HepG2 (cell line): Measurements from ENCODE around the gene ERMARD. TPM values are rescaled to one million over a fixed set of nuclear protein-coding genes. Genes with fewer than 3 reads are reported as not detected.

Experiments
- CCDC6 ChIP-seq: sonication (generic); formaldehyde crosslinking; IDR thresholded peaks from 2 replicates; pipeline ENCODE4 v1.8.1; 2022; ENCODE audit warnings: mild to moderate bottlenecking, missing genetic modification reagents, moderate library complexity
- CHD2 ChIP-seq: IDR thresholded peaks from 2 replicates; pipeline ENCODE4 v1.6.1; 2011; ENCODE audit warnings: low read depth, low read length, improper control_type of control experiment
- GABPB1 ChIP-seq: IDR thresholded peaks from 2 replicates; pipeline ENCODE4 v1.6.1; 2016; ENCODE audit warnings: mild to moderate bottlenecking, missing genetic modification reagents, moderate library complexity, missing compliant biosample characterization
- HIVEP1 ChIP-seq: sonication (generic); formaldehyde crosslinking; IDR thresholded peaks from 2 replicates; pipeline ENCODE4 v1.4.0; 2020; ENCODE audit warnings: mild to moderate bottlenecking, missing genetic modification reagents
- HNRNPK ChIP-seq: fragments of 200-400 bp; formaldehyde crosslinking; IDR thresholded peaks from 2 replicates; pipeline ENCODE4 v1.6.1; 2018; ENCODE audit warnings: low read length, low read depth, moderate library complexity, mild to moderate bottlenecking; ENCODE audit not compliant: poor library complexity, severe bottlenecking
- IRF2 ChIP-seq: IDR thresholded peaks from 2 replicates; pipeline ENCODE4 v1.6.1; 2018; ENCODE audit warnings: missing genetic modification reagents, missing compliant biosample characterization
- MED1 ChIP-seq: sonication (generic); formaldehyde crosslinking; IDR thresholded peaks from 2 replicates; pipeline ENCODE4 v1.4.0; 2020; ENCODE audit warnings: missing genetic modification reagents
- PAF1 ChIP-seq: IDR thresholded peaks from 2 replicates; pipeline ENCODE4 v1.6.1; 2016; ENCODE audit warnings: missing genetic modification reagents, missing compliant biosample characterization
- PAX8 ChIP-seq: sonication (generic); formaldehyde crosslinking; IDR thresholded peaks from 2 replicates; pipeline ENCODE4 v1.8.0; 2022; ENCODE audit warnings: mild to moderate bottlenecking, missing genetic modification reagents, borderline replicate concordance
- SAP130 ChIP-seq: IDR thresholded peaks from 2 replicates; pipeline ENCODE4 v1.6.1; 2016; ENCODE audit warnings: low read depth
- SNAPC2 ChIP-seq: sonication (generic); formaldehyde crosslinking; IDR thresholded peaks from 2 replicates; pipeline ENCODE4 v1.8.1; 2022; ENCODE audit warnings: mild to moderate bottlenecking, missing genetic modification reagents
- SYNCRIP ChIP-seq: fragments of 200-400 bp; formaldehyde crosslinking; IDR thresholded peaks from 2 replicates; pipeline ENCODE4 v1.6.1; 2018; ENCODE audit warnings: mild to moderate bottlenecking, low read depth, low read length; ENCODE audit not compliant: insufficient read depth
- TAF1 ChIP-seq: sonication (generic); formaldehyde crosslinking; IDR thresholded peaks from 2 replicates; pipeline ENCODE4 v1.4.0; 2020; ENCODE audit warnings: missing genetic modification reagents
- TRIM22 ChIP-seq: fragments of 450-650 bp; IDR thresholded peaks from 2 replicates; pipeline ENCODE4 v1.6.1; 2017
- ZBTB1 ChIP-seq: sonication (generic); formaldehyde crosslinking; IDR thresholded peaks from 2 replicates; pipeline ENCODE4 v1.4.0; 2020; ENCODE audit warnings: missing genetic modification reagents, borderline replicate concordance
- ZNF777 ChIP-seq: sonication (generic); formaldehyde crosslinking; IDR thresholded peaks from 2 replicates; pipeline ENCODE4 v1.4.0; 2020; ENCODE audit warnings: missing genetic modification reagents
- ZNF800 ChIP-seq: sonication (generic); formaldehyde crosslinking; IDR thresholded peaks from 2 replicates; pipeline ENCODE4 v1.4.0; 2020; ENCODE audit warnings: missing genetic modification reagents
- ZSCAN21 ChIP-seq: sonication (generic); formaldehyde crosslinking; IDR thresholded peaks from 2 replicates; pipeline ENCODE4 v1.8.0; 2022; ENCODE audit warnings: mild to moderate bottlenecking, missing genetic modification reagents, moderate library complexity, borderline replicate concordance
- ZSCAN22 ChIP-seq: sonication (generic); formaldehyde crosslinking; IDR thresholded peaks from 2 replicates; pipeline ENCODE4 v1.4.0; 2020; ENCODE audit warnings: mild to moderate bottlenecking, missing genetic modification reagents
- polyA plus RNA-seq, 8 experiments: library from polyadenylated mRNA; depleted of rRNA in 3 of 8; stranded (reverse) in 7 of 8; unstranded in 1 of 8; fragments of >200 nt; fragmentation: Illumina TruSeq in 4 of 8; extraction: Trizol in 4 of 8; gene quantifications; 2 replicates each; pipeline versions ENCODE4 v1.2.1 to v1.2.3, GENCODE V29; 2011 to 2016; ENCODE audit warnings: low read depth in 4 of 8, missing spikeins in 1 of 8, mixed read lengths in 1 of 8; ENCODE audit not compliant: insufficient read depth in 1 of 8
- total RNA-seq, 5 experiments: library from RNA; depleted of rRNA; stranded (reverse); fragments of >200 nt; fragmentation: Illumina TruSeq; extraction: Trizol; gene quantifications; 2 replicates each; pipeline ENCODE4 v1.2.3, GENCODE V29; 2016; ENCODE audit warnings: low read depth in 1 of 5

Gene ERMARD
- total and polyA plus RNA-seq, 2 of the 13 experiments (the other 11 are each of a cell fraction or from before 2014, with no cell fraction given), result 8.8 to 10.7 TPM

- TF ChIP-seq ZNF800 (CRISPR knock-in tag), result peak; percentile 92
- TF ChIP-seq TRIM22, result no peak
- no peak for TF ChIP-seq SNAPC2
- TF ChIP-seq TAF1, result 0 out of 2 replicates have a peak, but pooled peaks have one; percentile 47
- TF ChIP-seq SYNCRIP, result no peak
- TF ChIP-seq HIVEP1, result peak; percentile 17; the same call in 1 of the 2 replicates
- no peak for TF ChIP-seq CHD2
- TF ChIP-seq HNRNPK, result no peak
- no peak for TF ChIP-seq ZSCAN22 (CRISPR knock-in tag)
- TF ChIP-seq ZNF777 (CRISPR knock-in tag), result peak; percentile 39
- no peak; the same call in none of the 2 replicates for TF ChIP-seq SAP130 (CRISPR knock-in tag)
- TF ChIP-seq PAF1 (CRISPR knock-in tag), result no peak
- TF ChIP-seq CCDC6 (CRISPR knock-in tag), result peak; percentile 20; the same call in 1 of the 2 replicates
- TF ChIP-seq ZBTB1 (CRISPR knock-in tag), result no peak
- TF ChIP-seq IRF2 (CRISPR knock-in tag), result no peak
- no peak; the same call in 1 of the 2 replicates for TF ChIP-seq MED1
- TF ChIP-seq ZSCAN21, result peak; percentile 72
- TF ChIP-seq GABPB1 (CRISPR knock-in tag), result peak; percentile 35; the same call in 1 of the 2 replicates
- 0 out of 2 replicates have a peak, but pooled peaks have one; percentile 35 for TF ChIP-seq PAX8
Measured at GRCh38 chr6:169723200-169723909, 28.1 kb upstream of the ERMARD start (continued).
